B cell (primary cell): ENCODE measurements around the gene MAPK14. TPM values are rescaled to one million over a fixed set of nuclear protein-coding genes. Genes with fewer than 3 reads are reported as not detected.

Experiments used
- ATAC-seq: fragments of 200-7000 bp; cut with Tn5 transposase; one replicate; pipeline ENCODE4 v1.10.0; 2021; ENCODE audit warnings: low read depth, mild to moderate bottlenecking, moderate number of reproducible peaks, moderate library complexity
- CTCF ChIA-PET: fragments of 350-600 bp; sonication (Branson Sonifier 250); formaldehyde crosslinking; loops from one replicate; lab custom pipeline; 2021; ENCODE audit warnings: antibody characterized with exemption, inconsistent platforms; lab: Charles Lee
- POLR2A ChIA-PET: fragments of 350-600 bp; sonication (Branson Sonifier 250); formaldehyde crosslinking; loops from one replicate; lab custom pipeline; 2021; ENCODE audit warnings: antibody characterized with exemption; lab: Charles Lee
- DNase-seq: peaks from one replicate; pipeline ENCODE4 v3.0.0; 2013
- H2AFZ ChIP-seq: 2 replicates; pipeline ENCODE4 v1.6.1; 2012; ENCODE audit warnings: mild to moderate bottlenecking, low read depth, low read length; ENCODE audit not compliant: insufficient read depth, poor library complexity, severe bottlenecking
- H3K27ac ChIP-seq, 2 donors: 1 replicate in 1 of 2; 2 replicates in 1 of 2; pipeline ENCODE4 v1.5.1; 2012 to 2013; ENCODE audit warnings: low read length in 2 of 2, mild to moderate bottlenecking in 2 of 2, moderate library complexity in 1 of 2
- H3K27me3 ChIP-seq, 4 experiments: fragments of 200-600 bp in 1 of 4; sonication (generic) in 1 of 4; replicated peaks in 1 of 4; 1 replicate in 2 of 4; 2 replicates in 2 of 4; pipeline versions ENCODE4 v1.6.1 to v1.7.0; 2013 to 2016; ENCODE audit warnings: low read length in 3 of 4, mild to moderate bottlenecking in 2 of 4, mixed read lengths in 1 of 4, moderate library complexity in 1 of 4; ENCODE audit not compliant: insufficient read depth in 4 of 4, control insufficient read depth in 3 of 4; ENCODE audit errors: control extremely low read depth in 1 of 4
- H3K36me3 ChIP-seq, 2 experiments: replicated peaks in 1 of 2; 1 replicate in 1 of 2; 2 replicates in 1 of 2; pipeline versions ENCODE4 v1.6.1 to v1.7.1; 2013; ENCODE audit warnings: low read length in 1 of 2; ENCODE audit not compliant: insufficient read depth in 2 of 2, control insufficient read depth in 1 of 2; ENCODE audit errors: control extremely low read depth in 1 of 2, extremely low read depth in 1 of 2
- H3K4me1 ChIP-seq, 2 donors: fragments of 200-600 bp in 1 of 2; sonication (generic) in 1 of 2; 1 replicate in 1 of 2; 2 replicates in 1 of 2; pipeline versions ENCODE4 v1.5.1 to v1.6.1; 2013 to 2017; ENCODE audit warnings: low read length in 2 of 2; ENCODE audit not compliant: control insufficient read depth in 2 of 2, insufficient read depth in 2 of 2
- H3K4me2 ChIP-seq: replicated peaks from 2 replicates; pipeline ENCODE3; 2012; ENCODE audit warnings: mild to moderate bottlenecking, low read depth, low read length; ENCODE audit not compliant: poor library complexity, severe bottlenecking
- H3K4me3 ChIP-seq, 5 experiments: fragments of 200-600 bp in 1 of 5; sonication (generic) in 1 of 5; 1 replicate in 3 of 5; 2 replicates in 2 of 5; pipeline versions ENCODE4 v1.5.1 to v1.7.0; 2011 to 2016; ENCODE audit warnings: low read length in 4 of 5, mild to moderate bottlenecking in 4 of 5, low read depth in 2 of 5, control low read depth in 1 of 5, moderate library complexity in 1 of 5; ENCODE audit not compliant: insufficient read depth in 1 of 5; ENCODE audit errors: control extremely low read depth in 1 of 5, extremely low read depth in 1 of 5
- H3K79me2 ChIP-seq: fragments of 200-600 bp; sonication (generic); one replicate; pipeline ENCODE4 v1.6.0; 2016; ENCODE audit warnings: low read length; ENCODE audit not compliant: control insufficient read depth, insufficient read depth
- H3K9ac ChIP-seq: fragments of 200-600 bp; sonication (generic); 2 replicates; pipeline ENCODE4 v1.6.1; 2017; ENCODE audit warnings: mild to moderate bottlenecking, low read length, moderate library complexity
- H3K9me3 ChIP-seq, 3 donors: one replicate each; pipeline versions ENCODE4 v1.6.1 to v1.7.1; 2013; ENCODE audit warnings: low read length in 2 of 3; ENCODE audit not compliant: control insufficient read depth in 2 of 3, insufficient read depth in 1 of 3; ENCODE audit errors: control extremely low read depth in 1 of 3
- H4K20me1 ChIP-seq: 2 replicates; pipeline ENCODE4 v1.6.0; 2012; ENCODE audit warnings: mild to moderate bottlenecking, low read length; ENCODE audit not compliant: insufficient read depth, control insufficient read depth, poor library complexity, severe bottlenecking
- H3K27ac Mint-ChIP-seq: one replicate; pipeline ENCODE4 v1.8.0; 2021; ENCODE audit warnings: mixed read lengths
- H3K27me3 Mint-ChIP-seq: one replicate; pipeline ENCODE4 v1.8.0; 2021; ENCODE audit warnings: mixed read lengths
- H3K4me1 Mint-ChIP-seq: one replicate; pipeline ENCODE4 v1.8.0; 2021; ENCODE audit warnings: mixed read lengths
- H3K4me3 Mint-ChIP-seq: one replicate; pipeline ENCODE4 v1.8.0; 2021; ENCODE audit warnings: mixed read lengths
- H3K9me3 Mint-ChIP-seq: one replicate; pipeline ENCODE4 v1.8.0; 2022; ENCODE audit warnings: mixed read lengths; ENCODE audit not compliant: insufficient read depth
- CTCF ChIP-seq: fragments of 200-600 bp; IDR thresholded peaks from one replicate; pipeline ENCODE4 v1.8.0; 2022; ENCODE audit warnings: antibody characterized with exemption, mild to moderate bottlenecking
- EZH2 ChIP-seq: IDR thresholded peaks from 2 replicates; pipeline ENCODE4 v1.6.1; 2012; ENCODE audit warnings: borderline replicate concordance, low read depth, mild to moderate bottlenecking, moderate library complexity, low read length; ENCODE audit not compliant: insufficient read depth, poor library complexity, severe bottlenecking
- WGBS: methylation state at CpG from one replicate; pipeline ENCODE4 v1.1.5; 2013; ENCODE audit warnings: missing lambda C conversion rate; ENCODE audit not compliant: insufficient coverage; 5-methylcytosine and 5-hydroxymethylcytosine counted together
- intact Hi-C: fragments of 100-400 bp; cut with micrococcal nuclease; formaldehyde crosslinking; loops from one replicate; pipeline ENCODE4 v1.10.0; 2022
- polyA plus RNA-seq: library from polyadenylated mRNA; depleted of rRNA; stranded (reverse); fragments of >200 nt; gene quantifications from 2 replicates; pipeline ENCODE4 v1.2.3, GENCODE V29; 2012
- total RNA-seq, 2 donors: library from RNA; stranded (reverse); fragments of 120-200 nt in 1 of 2; gene quantifications; 1 replicate in 1 of 2; 2 replicates in 1 of 2; pipeline versions ENCODE4 v1.2.3 to v1.2.4, GENCODE V29; 2013 to 2022

Gene MAPK14
- total and polyA plus RNA-seq, 2 donors (not counting 1 experiment from before 2014, with no cell fraction given): 19.5 to 50.4 TPM

- no peak for ATAC-seq
- H2AFZ ChIP-seq: peak overlapping the region; percentile 96
These were observed 1.3 kb downstream of the MAPK14 start for GRCh38 chr6:36028877-36029324.

More at GRCh38 chr6:36028877-36029324, 1.3 kb downstream of the MAPK14 start:
- Histone ChIP-seq H3K4me2 (peak overlapping the region; percentile 81), H3K9ac (peak overlapping the region; percentile 88), H4K20me1 (peaks cover 45% of the 10 kb centered on the region), H3K4me3 (peak overlapping the region; percentile 79 to 91 (median 87)), H3K36me3 (no peaks in the 10 kb centered on the region), H3K27me3 (peaks cover 0 to 15% (median 12%) of the 10 kb centered on the region in 4 experiments), H3K9me3 (no peaks in the 10 kb centered on the region), H3K27ac (peak overlapping the region; percentile 61 to 64), H3K4me1 (peaks cover 35 to 43% of the 10 kb centered on the region in 2 donors), H3K79me2 (peaks cover 62% of the 10 kb centered on the region)
- CTCF ChIA-PET: interaction anchor here (0.5 to 9.2 kb wide), 17 partner anchors 9 to 1685 kb away, joined by 3 to 150 read pairs (median 4); partner anchors contain the start of gene BRPF3
- H3K27me3 Mint-ChIP-seq: peaks cover 16% of the 10 kb centered on the region
- peak; percentile 60 for DNase-seq
- H3K4me3 Mint-ChIP-seq: peak overlapping the region; percentile 96
- no peaks in the 10 kb centered on the region for H3K9me3 Mint-ChIP-seq
- peak overlapping the region; percentile 93 for H3K27ac Mint-ChIP-seq
- POLR2A ChIA-PET: interaction anchor here (0.8 to 1.2 kb wide), 2 partner anchors 95 to 127 kb away, joined by 3 to 4 read pairs; no protein-coding TSS in a partner anchor
- WGBS: 0% methylated on average over 3 of the region's 13 CpGs
- TF ChIP-seq CTCF: no peak
- TF ChIP-seq EZH2: no peak
- H3K4me1 Mint-ChIP-seq: peaks cover 46% of the 10 kb centered on the region
- intact Hi-C loops: loop anchor here (5.0 kb wide), 3 partner anchors 313 to 577 kb away; partner anchors contain the start of genes FANCE and SRSF3
